Measurements from ENCODE around the gene THBS3. TPM values are rescaled to one million over a fixed set of nuclear protein-coding genes. Genes with fewer than 3 reads are reported as not detected.

Gene THBS3
- total RNA-seq, 1 donor from 2014 or later = 40.2 TPM

- H3K27me3 ChIP-seq (ENCODE audit: control insufficient read depth in 3 of 3, insufficient read depth in 3 of 3, low read length in 3 of 3) = no peaks in the 10 kb centered on the region
- H3K4me3 ChIP-seq (ENCODE audit: low read length in 3 of 3) = peak overlapping the region; percentile 98 to 100 (median 100)
- H3K9me3 ChIP-seq (ENCODE audit: control insufficient read depth in 3 of 3, low read length in 3 of 3) = no peaks in the 10 kb centered on the region
- H3K9ac ChIP-seq (ENCODE audit: low read depth in 1 of 3, low read length in 3 of 3) = peak overlapping the region; percentile 94 to 98 (median 97)
- peaks cover 0 to 19% (median 11%) of the 10 kb centered on the region in 3 donors for H3K36me3 ChIP-seq (ENCODE audit: control insufficient read depth in 3 of 3, insufficient read depth in 3 of 3, low read length in 3 of 3)
- H3K27ac ChIP-seq (ENCODE audit: low read depth, low read length) = peak overlapping the region; percentile 99
- H3K4me1 ChIP-seq (ENCODE audit: control insufficient read depth in 3 of 3, insufficient read depth in 3 of 3, low read length in 3 of 3) = peaks cover 21 to 34% (median 31%) of the 10 kb centered on the region in 3 donors
These were observed 1.6 kb upstream of the THBS3 start for GRCh38 chr1:155209312-155209721.

- Histone ChIP-seq H3K27me3 (ENCODE audit: control insufficient read depth in 3 of 3, insufficient read depth in 3 of 3, low read length in 3 of 3) (no peaks in the 10 kb centered on the region), H3K9ac (ENCODE audit: low read depth in 1 of 3, low read length in 3 of 3) (peak within 1 kb of the TSS; percentile 94 to 98 (median 97)), H3K36me3 (ENCODE audit: control insufficient read depth in 3 of 3, insufficient read depth in 3 of 3, low read length in 3 of 3) (peaks cover 0 to 19% (median 11%) of the 10 kb centered on the region in 3 donors), H3K4me3 (ENCODE audit: low read length in 3 of 3) (peak within 1 kb of the TSS; percentile 98 to 100 (median 100)), H3K9me3 (ENCODE audit: control insufficient read depth in 3 of 3, low read length in 3 of 3) (no peaks in the 10 kb centered on the region), H3K4me1 (ENCODE audit: control insufficient read depth in 3 of 3, insufficient read depth in 3 of 3, low read length in 3 of 3) (peaks cover 21 to 34% (median 31%) of the 10 kb centered on the region in 3 donors), H3K27ac (ENCODE audit: low read depth, low read length) (peak within 1 kb of the TSS; percentile 99)
These were observed 1.0 kb upstream of the THBS3 start, which contains the start of gene MTX1 for GRCh38 chr1:155208541-155209311. Gene MTX1 (plus strand): TSS chr1:155208695. CDS start chr1:155208805, 110 bp downstream.

GRCh38 chr1:155206891-155207805 is 549 bp downstream of the THBS3 start:
- Histone ChIP-seq H3K9me3 (ENCODE audit: control insufficient read depth in 3 of 3, low read length in 3 of 3) (no peaks in the 10 kb centered on the region), H3K36me3 (ENCODE audit: control insufficient read depth in 3 of 3, insufficient read depth in 3 of 3, low read length in 3 of 3) (peaks cover 0 to 19% (median 10%) of the 10 kb centered on the region in 3 donors), H3K9ac (ENCODE audit: low read depth in 1 of 3, low read length in 3 of 3) (peak overlapping the region; percentile 46 to 74 (median 67)), H3K4me3 (ENCODE audit: low read length in 3 of 3) (peak overlapping the region; percentile 45 to 98 (median 74)), H3K4me1 (ENCODE audit: control insufficient read depth in 3 of 3, insufficient read depth in 3 of 3, low read length in 3 of 3) (peaks cover 21 to 33% (median 31%) of the 10 kb centered on the region in 3 donors), H3K27me3 (ENCODE audit: control insufficient read depth in 3 of 3, insufficient read depth in 3 of 3, low read length in 3 of 3) (no peaks in the 10 kb centered on the region), H3K27ac (ENCODE audit: low read depth, low read length) (peak overlapping the region; percentile 99)

- no peaks in the 10 kb centered on the region for H3K27me3 ChIP-seq (ENCODE audit: control insufficient read depth in 3 of 3, insufficient read depth in 3 of 3, low read length in 3 of 3)
- H3K9ac ChIP-seq (ENCODE audit: low read depth in 1 of 3, low read length in 3 of 3) = no peak overlapping the region
- no peaks in the 10 kb centered on the region for H3K9me3 ChIP-seq (ENCODE audit: control insufficient read depth in 3 of 3, low read length in 3 of 3)
- H3K36me3 ChIP-seq (ENCODE audit: control insufficient read depth in 3 of 3, insufficient read depth in 3 of 3, low read length in 3 of 3) = peaks cover 0 to 20% (median 6%) of the 10 kb centered on the region in 3 donors
- no peak overlapping the region for H3K27ac ChIP-seq (ENCODE audit: low read depth, low read length)
- H3K4me1 ChIP-seq (ENCODE audit: control insufficient read depth in 3 of 3, insufficient read depth in 3 of 3, low read length in 3 of 3) = peaks cover 21 to 31% (median 31%) of the 10 kb centered on the region in 3 donors
- no peak overlapping the region for H3K4me3 ChIP-seq (ENCODE audit: low read length in 3 of 3)
These were observed 1.6 kb downstream of the THBS3 start for GRCh38 chr1:155205969-155206593.

- Histone ChIP-seq H3K36me3 (ENCODE audit: control insufficient read depth in 3 of 3, insufficient read depth in 3 of 3, low read length in 3 of 3) (peaks cover 2 to 20% (median 5%) of the 10 kb centered on the region in 3 donors), H3K27ac (ENCODE audit: low read depth, low read length) (no peak overlapping the region), H3K4me1 (ENCODE audit: control insufficient read depth in 3 of 3, insufficient read depth in 3 of 3, low read length in 3 of 3) (peaks cover 21 to 29% (median 25%) of the 10 kb centered on the region in 3 donors), H3K9ac (ENCODE audit: low read depth in 1 of 3, low read length in 3 of 3) (no peak overlapping the region), H3K9me3 (ENCODE audit: control insufficient read depth in 3 of 3, low read length in 3 of 3) (no peaks in the 10 kb centered on the region), H3K4me3 (ENCODE audit: low read length in 3 of 3) (no peak overlapping the region), H3K27me3 (ENCODE audit: control insufficient read depth in 3 of 3, insufficient read depth in 3 of 3, low read length in 3 of 3) (no peaks in the 10 kb centered on the region)
These were observed 2.7 kb downstream of the THBS3 start for GRCh38 chr1:155205035-155205434.

GRCh38 chr1:155202731-155203515 is 4.8 kb downstream of the THBS3 start:
- H3K4me1 ChIP-seq (ENCODE audit: control insufficient read depth in 3 of 3, insufficient read depth in 3 of 3, low read length in 3 of 3) = peaks cover 14 to 20% (median 17%) of the 10 kb centered on the region in 3 donors
- no peak overlapping the region for H3K9ac ChIP-seq (ENCODE audit: low read depth in 1 of 3, low read length in 3 of 3)
- no peaks in the 10 kb centered on the region for H3K27me3 ChIP-seq (ENCODE audit: control insufficient read depth in 3 of 3, insufficient read depth in 3 of 3, low read length in 3 of 3)
- peaks cover 4 to 24% (median 10%) of the 10 kb centered on the region in 3 donors for H3K36me3 ChIP-seq (ENCODE audit: control insufficient read depth in 3 of 3, insufficient read depth in 3 of 3, low read length in 3 of 3)
- H3K9me3 ChIP-seq (ENCODE audit: control insufficient read depth in 3 of 3, low read length in 3 of 3) = no peaks in the 10 kb centered on the region
- H3K4me3 ChIP-seq (ENCODE audit: low read length in 3 of 3) = no peak overlapping the region
- H3K27ac ChIP-seq (ENCODE audit: low read depth, low read length) = no peak overlapping the region

- H3K4me1 ChIP-seq (ENCODE audit: control insufficient read depth in 3 of 3, insufficient read depth in 3 of 3, low read length in 3 of 3) = peaks cover 15 to 19% (median 18%) of the 10 kb centered on the region in 3 donors
- H3K4me3 ChIP-seq (ENCODE audit: low read length in 3 of 3) = no peak overlapping the region
- H3K9ac ChIP-seq (ENCODE audit: low read depth in 1 of 3, low read length in 3 of 3) = no peak overlapping the region
- H3K9me3 ChIP-seq (ENCODE audit: control insufficient read depth in 3 of 3, low read length in 3 of 3) = no peaks in the 10 kb centered on the region
- no peaks in the 10 kb centered on the region for H3K27me3 ChIP-seq (ENCODE audit: control insufficient read depth in 3 of 3, insufficient read depth in 3 of 3, low read length in 3 of 3)
- peaks cover 8 to 25% (median 12%) of the 10 kb centered on the region in 3 donors for H3K36me3 ChIP-seq (ENCODE audit: control insufficient read depth in 3 of 3, insufficient read depth in 3 of 3, low read length in 3 of 3)
- no peak overlapping the region for H3K27ac ChIP-seq (ENCODE audit: low read depth, low read length)
These were observed 5.5 kb downstream of the THBS3 start for GRCh38 chr1:155202198-155202597.

GRCh38 chr1:155200920-155201319 is 6.8 kb downstream of the THBS3 start:
- H3K27ac ChIP-seq (ENCODE audit: low read depth, low read length) = no peak overlapping the region
- H3K4me3 ChIP-seq (ENCODE audit: low read length in 3 of 3) = no peak overlapping the region
- H3K9me3 ChIP-seq (ENCODE audit: control insufficient read depth in 3 of 3, low read length in 3 of 3) = no peaks in the 10 kb centered on the region
- peaks cover 8 to 22% (median 14%) of the 10 kb centered on the region in 3 donors for H3K36me3 ChIP-seq (ENCODE audit: control insufficient read depth in 3 of 3, insufficient read depth in 3 of 3, low read length in 3 of 3)
- H3K27me3 ChIP-seq (ENCODE audit: control insufficient read depth in 3 of 3, insufficient read depth in 3 of 3, low read length in 3 of 3) = no peaks in the 10 kb centered on the region
- peaks cover 16 to 25% (median 17%) of the 10 kb centered on the region in 3 donors for H3K4me1 ChIP-seq (ENCODE audit: control insufficient read depth in 3 of 3, insufficient read depth in 3 of 3, low read length in 3 of 3)
- no peak overlapping the region for H3K9ac ChIP-seq (ENCODE audit: low read depth in 1 of 3, low read length in 3 of 3)

- Histone ChIP-seq H3K9me3 (ENCODE audit: control insufficient read depth in 3 of 3, low read length in 3 of 3) (no peaks in the 10 kb centered on the region), H3K4me3 (ENCODE audit: low read length in 3 of 3) (no peak overlapping the region), H3K9ac (ENCODE audit: low read depth in 1 of 3, low read length in 3 of 3) (no peak overlapping the region), H3K4me1 (ENCODE audit: control insufficient read depth in 3 of 3, insufficient read depth in 3 of 3, low read length in 3 of 3) (peaks cover 18 to 29% (median 20%) of the 10 kb centered on the region in 3 donors), H3K27me3 (ENCODE audit: control insufficient read depth in 3 of 3, insufficient read depth in 3 of 3, low read length in 3 of 3) (no peaks in the 10 kb centered on the region), H3K36me3 (ENCODE audit: control insufficient read depth in 3 of 3, insufficient read depth in 3 of 3, low read length in 3 of 3) (peaks cover 8 to 20% (median 14%) of the 10 kb centered on the region in 3 donors), H3K27ac (ENCODE audit: low read depth, low read length) (no peak overlapping the region)
These were observed 7.9 kb downstream of the THBS3 start for GRCh38 chr1:155199792-155200191.
